IMR-90 (cell line): ENCODE measurements around the gene APOH. TPM values are rescaled to one million over a fixed set of nuclear protein-coding genes. Genes with fewer than 3 reads are reported as not detected.

ENCODE experiments used
- ATAC-seq: fragments of 200-7000 bp; cut with Tn5 transposase; 2 replicates; pipeline ENCODE4 v1.9.1; 2020; ENCODE audit warnings: low read depth, mild to moderate bottlenecking, moderate library complexity
- BruUV-seq: library from RNA; stranded (reverse); fragments of 400-500 nt; replicated peaks from 2 replicates; lab custom pipeline; 2021; lab: Mats Ljungman, UMichigan
- CTCF ChIA-PET: fragments of 300-600 bp; formaldehyde crosslinking; extraction: SDS; loops from one replicate; lab custom pipeline; 2021; ENCODE audit warnings: antibody characterized with exemption; lab: Yijun Ruan, JAX
- POLR2A ChIA-PET: fragments of 300-600 bp; sonication (Branson Sonifier 250); formaldehyde crosslinking; loops from one replicate; lab custom pipeline; 2022; ENCODE audit warnings: antibody characterized with exemption; ENCODE audit not compliant: unreplicated experiment; lab: Charles Lee
- DNase-seq: peaks from one replicate; pipeline ENCODE4 v3.0.0; 2013
- H2AFZ ChIP-seq: replicated peaks from 2 replicates; pipeline ENCODE3; 2013; ENCODE audit warnings: low read length, mild to moderate bottlenecking; ENCODE audit not compliant: poor library complexity
- H2AK5ac ChIP-seq: 2 replicates; pipeline ENCODE4 v1.6.1; 2013; ENCODE audit warnings: low read depth, low read length, inconsistent platforms
- H2AK9ac ChIP-seq: replicated peaks from 2 replicates; pipeline ENCODE3; 2013; ENCODE audit warnings: mild to moderate bottlenecking, low read depth, low read length, moderate library complexity; ENCODE audit not compliant: poor library complexity
- H2BK120ac ChIP-seq: 2 replicates; pipeline ENCODE4 v1.6.1; 2013; ENCODE audit warnings: low read depth, low read length, inconsistent platforms
- H2BK15ac ChIP-seq: 3 replicates; pipeline ENCODE4 v1.6.1; 2013; ENCODE audit warnings: low read depth, low read length, inconsistent platforms
- H2BK20ac ChIP-seq: 2 replicates; pipeline ENCODE4 v1.6.1; 2013; ENCODE audit warnings: low read depth, mild to moderate bottlenecking, inconsistent platforms, low read length, moderate library complexity
- H2BK5ac ChIP-seq: 2 replicates; pipeline ENCODE4 v1.6.1; 2013; ENCODE audit warnings: mild to moderate bottlenecking, low read depth, low read length, inconsistent platforms; ENCODE audit not compliant: poor library complexity, severe bottlenecking
- H3K14ac ChIP-seq: replicated peaks from 2 replicates; pipeline ENCODE4 v1.6.1; 2013; ENCODE audit warnings: low read depth, low read length, inconsistent platforms
- H3K18ac ChIP-seq: 2 replicates; pipeline ENCODE4 v1.6.1; 2013; ENCODE audit warnings: low read depth, low read length, control low read depth
- H3K23ac ChIP-seq: 2 replicates; pipeline ENCODE4 v1.6.1; 2013; ENCODE audit warnings: low read depth, low read length, inconsistent platforms
- H3K27ac ChIP-seq: 2 replicates; pipeline ENCODE4 v1.5.1; 2013; ENCODE audit warnings: mild to moderate bottlenecking, control low read depth, low read length; ENCODE audit not compliant: insufficient read depth
- H3K27me3 ChIP-seq: 2 replicates; pipeline ENCODE4 v1.6.1; 2013; ENCODE audit warnings: low read length; ENCODE audit not compliant: control insufficient read depth, insufficient read depth
- H3K36me3 ChIP-seq: 2 replicates; pipeline ENCODE4 v1.6.1; 2013; ENCODE audit warnings: low read length, mixed read lengths; ENCODE audit not compliant: control insufficient read depth, insufficient read depth
- H3K4ac ChIP-seq: 2 replicates; pipeline ENCODE4 v1.6.1; 2013; ENCODE audit warnings: low read depth, low read length, inconsistent platforms
- H3K4me1 ChIP-seq: 2 replicates; pipeline ENCODE4 v1.6.1; 2013; ENCODE audit warnings: low read length, mixed read lengths; ENCODE audit not compliant: control insufficient read depth, insufficient read depth
- H3K4me2 ChIP-seq: 2 replicates; pipeline ENCODE4 v1.6.1; 2013; ENCODE audit warnings: low read depth, mild to moderate bottlenecking, control low read depth, low read length, moderate library complexity
- H3K4me3 ChIP-seq: 2 replicates; pipeline ENCODE4 v1.5.1; 2013; ENCODE audit warnings: low read depth, mild to moderate bottlenecking, control low read depth, low read length, moderate library complexity; ENCODE audit not compliant: insufficient read depth
- H3K56ac ChIP-seq: 2 replicates; pipeline ENCODE4 v1.6.1; 2013; ENCODE audit warnings: low read length, inconsistent platforms; ENCODE audit not compliant: insufficient read depth; ENCODE audit errors: extremely low read depth
- H3K79me1 ChIP-seq, 2 experiments: 2 replicates each; pipeline ENCODE4 v1.6.1; 2013; ENCODE audit warnings: low read length in 2 of 2, inconsistent platforms in 1 of 2, low read depth in 1 of 2
- H3K9ac ChIP-seq: 2 replicates; pipeline ENCODE4 v1.6.1; 2013; ENCODE audit warnings: low read depth, low read length, control low read depth
- H3K9me1 ChIP-seq: 2 replicates; pipeline ENCODE4 v1.6.1; 2013; ENCODE audit warnings: low read length, inconsistent platforms; ENCODE audit not compliant: insufficient read depth
- H3K9me3 ChIP-seq: 2 replicates; pipeline ENCODE4 v1.6.1; 2013; ENCODE audit warnings: low read length; ENCODE audit not compliant: control insufficient read depth, insufficient read depth
- H4K20me1 ChIP-seq: 2 replicates; pipeline ENCODE4 v1.6.1; 2013; ENCODE audit warnings: low read length, inconsistent platforms; ENCODE audit not compliant: insufficient read depth
- H4K5ac ChIP-seq: 2 replicates; pipeline ENCODE4 v1.6.1; 2013; ENCODE audit warnings: mild to moderate bottlenecking, low read depth, low read length, control low read depth
- H4K8ac ChIP-seq, 2 experiments: 2 replicates each; pipeline ENCODE4 v1.6.1; 2013; ENCODE audit warnings: low read depth in 2 of 2, low read length in 2 of 2, control low read depth in 1 of 2, inconsistent platforms in 1 of 2
- H4K91ac ChIP-seq: 2 replicates; pipeline ENCODE4 v1.6.1; 2013; ENCODE audit warnings: low read depth, low read length, inconsistent platforms; ENCODE audit not compliant: insufficient read depth
- BHLHE40 ChIP-seq: fragments of 150-350 bp; IDR thresholded peaks from 2 replicates; pipeline ENCODE4 v1.6.1; 2016; ENCODE audit warnings: mild to moderate bottlenecking, low read depth, low read length
- CTCF ChIP-seq: conservative IDR thresholded peaks from 2 replicates; pipeline ENCODE4 v1.5.1; 2012; ENCODE audit warnings: mild to moderate bottlenecking, low read depth, low read length, improper control_type of control experiment
- MXI1 ChIP-seq: IDR thresholded peaks from 2 replicates; pipeline ENCODE4 v1.6.1; 2012; ENCODE audit warnings: low read depth, mild to moderate bottlenecking, low read length, moderate library complexity, borderline replicate concordance
- NFE2L2 ChIP-seq: fragments of 150-350 bp; IDR thresholded peaks from 2 replicates; pipeline ENCODE4 v1.6.1; 2016; ENCODE audit warnings: low read depth, mild to moderate bottlenecking, low read length
- POLR2A ChIP-seq: IDR thresholded peaks from 2 replicates; pipeline ENCODE4 v1.6.1; 2012; ENCODE audit warnings: mild to moderate bottlenecking, low read depth, low read length
- RAD21 ChIP-seq: IDR thresholded peaks from 2 replicates; pipeline ENCODE4 v1.6.1; 2012; ENCODE audit warnings: low read length, improper control_type of control experiment
- SMC3 ChIP-seq: fragments of 150-350 bp; IDR thresholded peaks from 2 replicates; pipeline ENCODE4 v1.6.1; 2016; ENCODE audit warnings: low read depth, mild to moderate bottlenecking, antibody characterized with exemption, low read length, moderate library complexity
- USF2 ChIP-seq: fragments of 150-350 bp; IDR thresholded peaks from 2 replicates; pipeline ENCODE4 v1.6.1; 2017; ENCODE audit warnings: mild to moderate bottlenecking, antibody characterized with exemption, low read length, low read depth
- WGBS, 2 experiments: methylation state at CpG; one replicate each; pipeline versions ENCODE4 v1.1.5 to v1.1.7; 2013; ENCODE audit warnings: missing lambda C conversion rate in 2 of 2; ENCODE audit not compliant: insufficient read length in 1 of 2; ENCODE audit errors: extremely low coverage in 2 of 2; 5-methylcytosine and 5-hydroxymethylcytosine counted together
- dilution Hi-C: fragments of 300-500 bp; cut with HindIII; formaldehyde crosslinking; loops from one replicate; pipeline ENCODE4 v1.14.3; 2018; ENCODE audit warnings: low sequenced_read_pairs; ENCODE audit not compliant: unreplicated experiment
- in situ Hi-C: fragments of 300-500 bp; cut with MboI; formaldehyde crosslinking; loops from 3 replicates; pipeline ENCODE4 v1.14.3; 2019; ENCODE audit warnings: low sequenced_read_pairs, inconsistent platforms, mixed read lengths
- intact Hi-C: fragments of 100-400 bp; cut with micrococcal nuclease; formaldehyde crosslinking; loops from 2 replicates; pipeline ENCODE4 v1.10.0; 2022
- polyA plus RNA-seq, 3 experiments: library from polyadenylated mRNA; depleted of rRNA; stranded (reverse); fragments of >200 nt; gene quantifications; 2 replicates each; pipeline ENCODE4 v1.2.3, GENCODE V29; 2012; ENCODE audit warnings: low replicate concordance in 1 of 3
- total RNA-seq: library from RNA; depleted of rRNA; stranded (reverse); fragments of >200 nt; gene quantifications from 2 replicates; pipeline ENCODE4 v1.2.3, GENCODE V29; 2012

Gene APOH
- total and polyA plus RNA-seq, 2 of the 4 experiments (the other 2 are of a cell fraction) = not detected

- TF ChIP-seq POLR2A (no peak), SMC3 (no peak), CTCF (no peak), USF2 (no peak), RAD21 (no peak), MXI1 (no peak), BHLHE40 (no peak), NFE2L2 (no peak)
- in situ Hi-C loops (no loop called here), intact Hi-C loops (no loop called here), dilution Hi-C loops (no loop called here)
- Histone ChIP-seq H3K9ac (no peak overlapping the region), H4K91ac (peak overlapping the region; percentile 49; the same call in 1 of the 2 replicates), H2BK120ac (peak overlapping the region; percentile 32; the same call in 1 of the 2 replicates), H4K5ac (no peak overlapping the region), H2BK20ac (peak overlapping the region; percentile 80), H3K23ac (peak overlapping the region; percentile 35; the same call in 1 of the 2 replicates), H3K9me1 (peaks cover 22% of the 10 kb centered on the region), H2BK5ac (no peak overlapping the region), H3K27ac (no peak overlapping the region), H3K9me3 (no peaks in the 10 kb centered on the region), H2AFZ (no peak overlapping the region), H4K8ac (peak overlapping the region in 1 of 2 experiments; percentile 19; a peak in 1 of 4 replicates), H2AK5ac (peak overlapping the region; percentile 83), H2AK9ac (no peak overlapping the region), H3K18ac (no peak overlapping the region), H3K4me2 (no peak overlapping the region), H3K14ac (0 out of 2 replicates have a peak overlapping the region, but pooled peaks have one; percentile 37), H3K4me3 (no peak overlapping the region), H3K79me1 (peaks cover 0 to 12% of the 10 kb centered on the region in 2 experiments; a peak in 1 of 4 replicates), H3K36me3 (no peaks in the 10 kb centered on the region), H3K4me1 (peaks cover 19% of the 10 kb centered on the region), H4K20me1 (no peaks in the 10 kb centered on the region), H3K4ac (peak overlapping the region; percentile 76), H3K27me3 (no peaks in the 10 kb centered on the region), H2BK15ac (0 out of 3 replicates have a peak overlapping the region, but pooled peaks have one; percentile 40), H3K56ac (no peak overlapping the region)
- DNase-seq (no peak), ATAC-seq (no peak)
- CTCF ChIA-PET = interaction anchor here (0.7 to 0.9 kb wide), 2 partner anchors 126 to 428 kb away, joined by 5 to 7 read pairs; no protein-coding TSS in a partner anchor
- POLR2A ChIA-PET = no interaction called here
- no TSS peak for BruUV-seq
- 94% methylated on average over 2 of the region's 2 CpGs; no CpG with 5 or more reads in 1 of the 2 experiments for WGBS, 2 experiments
Observed at GRCh38 chr17:66277191-66277590, 48.0 kb upstream of the APOH start.
